Fibroblast of skin of left biceps (primary cell): ENCODE results near the gene MRPL11.
"Not testable (repeated sequence)": the region's sequence is repeated elsewhere in the genome, so short reads cannot be mapped to it uniquely, and the experiment has no call there.

Experiments used
- DNase-seq, 2 experiments: peaks; one replicate each; pipeline ENCODE4 v3.0.0-alpha.2; 2013; ENCODE audit warnings: low read depth in 2 of 2

MRPL11 gene

GRCh38 chr11:66467034-66467659 lies 28.5 kb upstream of the MRPL11 start:
- no peak for DNase-seq

GRCh38 chr11:66466225-66467033 lies 27.8 kb upstream of the MRPL11 start, which contains the start of gene PELI3:
TSS of gene PELI3 (plus strand) at chr11:66466905. CDS start at chr11:66468129, 1,224 bp downstream.
- DNase-seq: peak; percentile 75 to 78

GRCh38 chr11:66465373-66466224 lies 27.0 kb upstream of the MRPL11 start:
- DNase-seq: no peak

- DNase-seq: no peak
Measured at GRCh38 chr11:66464916-66465315, 26.3 kb upstream of the MRPL11 start.

GRCh38 chr11:66464116-66464515 lies 25.5 kb upstream of the MRPL11 start:
- not testable (repeated sequence) for DNase-seq

DNA sequence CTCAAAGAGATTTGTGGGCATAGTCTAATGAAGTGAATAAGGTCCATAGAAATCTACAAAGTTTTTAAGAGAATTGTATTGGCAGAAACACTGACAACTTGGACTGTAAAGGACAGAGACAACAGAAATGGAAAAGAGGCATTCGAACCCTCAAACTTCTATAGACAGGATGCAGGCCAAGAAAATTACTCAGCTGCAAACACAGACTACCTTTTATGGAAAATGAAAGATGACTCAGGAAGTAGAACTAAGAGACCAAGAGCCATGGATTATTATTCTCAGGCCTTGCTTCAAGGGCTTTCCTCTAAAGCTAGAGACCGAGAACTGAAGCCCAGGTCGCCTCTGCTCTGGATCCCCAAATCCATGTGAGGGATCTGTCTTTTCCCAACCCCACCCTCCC lies 24.3 kb upstream of the MRPL11 start:
- DNase-seq: no peak

GRCh38 chr11:66462010-66462409 lies 23.4 kb upstream of the MRPL11 start:
- no peak for DNase-seq

GRCh38 chr11:66459138-66459778 lies 20.6 kb upstream of the MRPL11 start:
- no peak for DNase-seq

GRCh38 chr11:66457826-66458225 lies 19.2 kb upstream of the MRPL11 start:
- DNase-seq: no peak

- no peak for DNase-seq
Measured at GRCh38 chr11:66454828-66455227, 16.2 kb upstream of the MRPL11 start.

GRCh38 chr11:66454247-66454646 lies 15.6 kb upstream of the MRPL11 start:
- no peak for DNase-seq

DNA sequence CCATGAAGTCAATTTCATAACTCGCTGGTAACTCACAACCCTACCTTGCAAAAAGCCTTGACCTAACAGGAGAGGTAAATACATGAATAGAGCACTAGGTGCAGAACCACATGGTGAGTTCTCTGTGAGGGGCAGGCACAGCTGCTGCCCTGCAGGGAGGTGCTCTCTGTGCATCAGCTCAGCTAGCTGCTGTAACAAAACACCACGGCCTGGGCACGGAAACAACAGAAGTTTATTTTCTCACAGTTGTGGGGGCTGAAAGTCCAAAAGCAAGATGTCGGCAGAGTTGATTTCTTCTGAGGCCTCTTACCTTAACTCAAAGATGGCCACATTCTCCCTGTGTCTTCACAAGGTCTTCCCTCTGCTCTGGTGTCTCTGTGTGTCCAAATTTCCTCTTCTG lies 13.0 kb upstream of the MRPL11 start:
- no peak for DNase-seq

DNA sequence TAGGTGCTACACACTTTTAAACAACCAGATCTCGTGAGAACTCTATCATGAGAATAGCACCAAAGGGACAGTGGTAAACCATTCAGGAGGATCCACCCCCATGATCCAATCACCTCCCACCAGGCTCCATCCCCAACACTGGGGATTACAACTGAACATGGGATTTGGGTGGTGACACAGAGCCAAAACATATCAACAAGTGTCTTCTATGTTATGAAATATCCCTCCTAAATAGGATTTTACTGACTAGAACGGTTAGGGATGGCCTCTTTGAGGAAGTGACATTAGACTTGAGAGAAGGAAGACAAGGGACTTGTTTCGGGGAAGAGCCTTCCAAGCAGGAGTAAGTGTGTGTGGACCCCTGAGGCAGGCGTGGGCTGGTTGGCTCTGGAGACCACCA lies 11.9 kb upstream of the MRPL11 start:
- DNase-seq: no peak

DNA sequence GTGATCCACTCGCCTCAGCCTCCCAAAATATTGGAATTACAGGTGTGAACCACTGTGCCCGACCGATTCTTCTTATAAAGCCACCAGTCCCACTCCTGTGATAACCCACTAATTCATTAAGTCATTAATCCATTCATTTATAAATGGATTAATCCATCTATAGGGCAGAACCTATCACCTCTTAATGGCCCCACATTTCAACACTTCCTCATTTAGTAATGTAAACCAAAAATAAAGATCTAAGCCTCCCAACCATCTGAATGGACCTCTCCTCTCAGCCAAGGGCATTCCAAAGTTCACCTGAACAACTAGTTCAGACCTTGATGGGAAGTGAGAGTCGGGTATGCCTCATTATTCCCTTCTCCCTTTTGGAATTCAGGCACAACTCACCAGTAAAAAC lies 9.9 kb upstream of the MRPL11 start:
- DNase-seq: no peak

DNA sequence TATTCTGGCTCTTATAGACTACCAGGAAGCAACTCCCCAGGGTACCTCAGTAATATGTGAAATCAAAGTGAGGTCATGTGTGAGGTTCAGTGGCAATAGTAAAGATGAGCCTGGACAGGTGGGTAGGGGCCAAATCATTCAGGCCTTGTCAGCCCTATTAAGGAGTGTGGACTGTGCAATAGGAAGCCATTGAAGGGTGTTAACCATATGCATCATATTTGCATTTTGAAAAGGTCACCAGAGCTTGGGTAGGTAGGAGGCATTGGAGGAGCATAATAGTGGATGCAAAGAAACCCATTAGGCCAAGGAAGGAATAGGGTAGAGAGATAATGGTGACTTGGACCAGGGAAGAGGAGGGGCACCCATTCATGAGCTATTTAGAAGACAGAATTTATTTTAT lies 8.4 kb upstream of the MRPL11 start:
- no peak for DNase-seq

DNA sequence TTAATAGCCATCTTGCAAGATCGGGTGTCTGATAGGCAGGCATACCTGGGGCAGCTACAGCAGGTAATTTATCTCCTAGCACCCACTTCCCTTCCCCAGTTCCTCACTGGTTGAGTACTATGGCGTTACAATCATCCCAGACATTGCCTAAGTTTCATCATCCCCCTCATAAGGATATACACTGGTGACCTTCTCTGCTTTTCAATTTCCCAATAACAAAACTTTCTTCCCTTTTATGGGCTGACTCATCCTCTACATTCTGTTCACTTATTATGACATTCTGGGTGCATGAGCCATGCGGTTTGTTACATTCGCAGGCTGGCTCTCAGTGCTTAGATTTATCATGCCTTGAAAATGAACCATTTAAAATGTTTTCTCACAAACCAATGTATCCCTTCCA lies 5.0 kb upstream of the MRPL11 start:
- peak; percentile 30 to 40 for DNase-seq

DNA sequence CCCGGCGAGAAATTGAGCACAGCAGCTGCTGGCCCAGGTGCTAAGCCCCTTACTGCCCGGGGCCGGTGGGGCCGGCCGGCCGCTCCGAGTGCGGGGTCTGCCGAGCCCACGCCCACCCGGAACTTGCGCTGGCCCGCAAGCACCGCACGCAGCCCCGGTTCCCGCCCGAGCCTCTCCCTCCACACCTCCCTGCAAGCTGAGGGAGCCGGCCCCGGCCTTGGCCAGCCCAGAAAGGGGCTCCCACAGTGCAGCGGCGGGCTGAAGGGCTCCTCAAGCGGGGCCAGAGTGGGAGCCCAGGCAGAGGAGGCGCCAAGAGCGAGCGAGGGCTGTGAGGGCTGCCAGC lies 2.3 kb upstream of the MRPL11 start:
- DNase-seq: not testable (repeated sequence)

GRCh38 chr11:66440101-66440939 lies 1.7 kb upstream of the MRPL11 start:
- not testable (repeated sequence) for DNase-seq

DNA sequence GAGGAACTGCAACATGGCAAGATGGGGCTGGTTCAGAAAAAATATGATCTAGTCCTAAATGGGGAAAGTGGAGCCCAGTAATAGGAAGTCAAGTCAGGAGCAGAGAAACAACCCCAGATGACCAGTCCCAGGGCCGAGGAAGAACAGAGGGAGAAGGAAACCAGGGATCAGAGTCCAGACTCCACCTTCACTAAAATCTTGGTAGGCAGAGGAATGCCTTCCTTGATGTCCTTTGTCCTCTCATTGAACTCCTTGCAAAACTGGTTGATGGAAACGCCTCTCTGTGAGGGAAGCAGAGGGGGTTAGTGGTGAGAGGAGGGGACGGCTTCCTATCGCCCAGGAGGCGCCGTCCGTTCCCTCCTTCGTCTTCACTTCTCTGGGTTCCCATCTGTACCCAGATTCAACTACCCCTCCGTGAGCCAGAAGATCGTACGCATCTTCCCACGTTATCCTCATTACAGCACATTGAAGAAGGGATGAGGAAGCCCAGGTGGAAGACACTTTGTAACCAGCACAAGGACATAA lies 607 bp downstream of the MRPL11 start:
- DNase-seq: no peak

DNA sequence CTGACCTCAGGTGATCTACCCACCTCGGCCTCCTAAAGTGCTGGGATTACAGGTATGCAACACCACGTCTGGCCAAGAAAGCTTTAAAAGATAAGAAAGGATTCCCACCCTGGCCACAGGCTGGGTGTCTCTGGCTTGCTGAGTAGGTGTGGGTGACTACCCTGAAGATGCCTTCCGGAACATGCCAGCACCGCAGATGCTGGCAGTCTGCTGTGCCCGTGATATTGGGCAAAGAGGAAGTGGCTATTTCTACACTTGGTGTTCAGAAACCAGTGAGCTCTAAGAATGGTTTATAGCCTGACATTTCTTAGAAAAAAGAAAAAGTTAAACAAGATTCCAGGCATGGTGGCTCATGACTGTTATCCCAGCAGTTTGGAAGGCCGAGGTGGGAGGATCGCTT lies 6.1 kb downstream of the MRPL11 start:
- no peak for DNase-seq

DNA sequence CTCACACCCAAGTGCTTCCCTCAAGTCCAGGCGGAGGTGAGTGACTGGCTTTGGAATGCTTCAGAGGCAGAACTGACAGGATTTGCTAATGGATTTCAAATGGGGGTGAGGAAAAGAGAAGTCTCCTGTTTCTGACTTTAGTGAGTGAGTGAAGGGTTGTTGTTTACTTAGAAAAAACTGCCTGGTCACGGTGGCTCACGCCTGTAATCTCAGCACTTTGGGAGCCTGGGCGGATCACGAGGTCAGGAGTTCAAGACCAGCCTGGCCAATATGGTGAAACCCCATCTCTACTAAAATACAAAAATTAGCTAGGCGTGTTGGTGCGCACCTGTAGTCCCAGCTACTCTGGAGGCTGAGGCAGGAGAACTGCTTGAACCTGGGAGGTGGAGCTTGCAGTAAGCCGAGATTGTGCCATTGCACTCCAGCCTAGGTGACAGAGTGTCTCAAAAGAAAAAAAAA lies 6.7 kb downstream of the MRPL11 start:
- DNase-seq: not testable (repeated sequence)
